Measurements from ENCODE around the gene DAZAP1. TPM values are rescaled to one million over a fixed set of nuclear protein-coding genes. Genes with fewer than 3 reads are reported as not detected.

Gene DAZAP1
- total RNA-seq, 5 donors from 2014 or later (not counting 1 experiment from before 2014, with no cell fraction given) = 153 to 170 (median 161) TPM

DNA sequence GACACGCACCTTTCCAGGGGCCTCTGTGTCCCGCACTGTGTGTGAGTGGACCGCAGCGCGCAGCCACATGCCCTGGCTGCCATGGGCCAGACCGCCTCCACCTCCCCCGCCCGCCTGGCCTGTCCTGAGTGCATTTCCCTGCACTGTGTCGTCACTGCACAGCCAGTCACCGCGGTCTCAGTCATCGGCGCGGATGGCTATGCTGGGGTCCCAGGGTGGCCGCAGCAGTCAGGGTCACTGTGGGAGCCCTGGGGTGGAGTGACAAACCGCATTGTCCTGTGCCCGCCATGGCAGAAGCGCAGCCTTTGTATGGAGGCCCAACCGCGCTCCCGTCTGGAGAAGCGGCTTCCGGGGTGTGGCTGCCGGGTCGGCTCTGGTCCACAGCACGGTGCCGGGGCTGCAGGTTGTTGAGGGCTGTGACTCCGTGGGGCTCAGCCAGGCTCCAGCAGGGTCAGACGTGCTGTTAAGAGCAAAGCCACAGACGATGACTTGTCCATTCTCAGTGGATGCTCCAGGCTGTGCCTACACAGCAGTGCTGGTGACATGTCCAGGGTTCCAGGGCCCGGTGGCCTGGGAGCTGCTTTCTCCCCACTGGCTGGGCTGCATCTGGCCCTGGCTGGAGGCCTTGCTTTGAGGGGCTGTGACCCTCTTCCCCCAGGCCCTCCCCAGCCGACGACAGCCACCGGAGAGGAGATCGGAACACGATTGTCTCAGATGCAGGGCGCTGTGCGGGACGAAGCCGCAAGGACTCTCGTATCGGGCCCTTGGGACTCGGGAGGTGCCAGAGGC is 30.0 kb upstream of the DAZAP1 start:
- no peaks in the 10 kb centered on the region for H3K27me3 Mint-ChIP-seq
- POLR2A ChIA-PET = no interaction called here
- H3K9me3 ChIP-seq = no peaks in the 10 kb centered on the region
- no peak for ATAC-seq (replicated peaks in 1 of 4)
- no peak for DNase-seq
- peaks cover 12% of the 10 kb centered on the region for H3K36me3 Mint-ChIP-seq
- H3K4me3 Mint-ChIP-seq = no peak overlapping the region
- H3K4me3 ChIP-seq (ENCODE audit: control insufficient read depth in 1 of 2, extremely low read depth in 1 of 2, low read length in 1 of 2) = no peak overlapping the region
- H3K36me3 ChIP-seq (ENCODE audit: control insufficient read depth in 2 of 2, extremely low read depth in 1 of 2, insufficient read depth in 1 of 2, low read length in 1 of 2) = peaks cover 18 to 22% of the 10 kb centered on the region in 2 donors
- CTCF ChIA-PET = no interaction called here
- H3K27me3 ChIP-seq (replicated peaks in 1 of 2; ENCODE audit: control insufficient read depth in 2 of 2, extremely low read depth in 1 of 2, insufficient read depth in 2 of 2, low read length in 1 of 2) = no peaks in the 10 kb centered on the region
- no peaks in the 10 kb centered on the region for H3K4me1 ChIP-seq (ENCODE audit: control insufficient read depth in 1 of 2, extremely low read depth in 1 of 2, insufficient read depth in 2 of 2, low read length in 2 of 2)
- WGBS (ENCODE audit: insufficient coverage) = 97% methylated on average over 43 of the region's 43 CpGs
- H3K27ac ChIP-seq (ENCODE audit: low read length) = no peak overlapping the region
- H3K9me3 Mint-ChIP-seq = no peaks in the 10 kb centered on the region
- no peaks in the 10 kb centered on the region for H3K4me1 Mint-ChIP-seq
- H3K27ac Mint-ChIP-seq = no peak overlapping the region

DNA sequence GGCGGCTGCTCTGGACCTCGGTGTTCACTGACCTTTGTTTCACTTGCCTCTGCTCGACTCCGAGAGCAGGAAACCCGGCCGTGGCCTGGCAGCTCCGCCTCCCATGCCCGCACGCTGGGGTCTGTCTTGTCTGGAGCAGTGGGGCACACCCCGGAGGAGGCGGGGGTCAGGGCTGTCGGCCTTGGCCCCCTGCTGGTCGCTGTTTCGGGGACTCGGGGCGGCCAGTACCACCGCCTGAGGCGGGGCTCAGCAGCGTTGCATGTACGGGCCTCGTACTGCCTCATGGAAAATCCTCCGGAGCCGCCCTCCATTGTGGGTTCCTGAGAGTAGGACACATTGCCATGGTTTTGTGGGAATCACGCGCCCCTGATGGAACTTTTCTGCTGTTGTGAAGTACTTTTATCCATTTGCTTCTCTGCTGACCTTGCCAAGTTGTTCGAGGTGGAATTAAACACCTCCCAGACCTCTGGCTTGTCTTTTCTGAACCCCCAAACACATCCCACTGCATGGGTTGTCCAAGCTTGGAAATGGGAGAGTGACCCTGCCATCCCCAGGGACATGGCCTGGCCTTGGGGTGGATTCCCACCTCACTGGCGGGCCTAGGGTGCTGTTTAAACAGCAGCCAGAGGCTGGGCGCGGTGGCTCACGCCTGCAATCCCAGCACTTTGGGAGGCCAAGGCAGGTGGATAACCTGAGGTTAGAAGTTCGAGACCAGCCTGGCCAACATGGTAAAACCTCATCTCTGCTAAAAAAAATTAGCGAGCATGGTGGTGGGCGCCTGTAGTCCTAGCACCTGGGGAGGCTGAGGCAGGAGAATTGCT is 29.2 kb upstream of the DAZAP1 start:
- Mint-ChIP-seq H3K9me3 (no peaks in the 10 kb centered on the region), H3K4me3 (no peak overlapping the region), H3K4me1 (peaks cover 4 to 6% (median 4%) of the 10 kb centered on the region in 3 donors), H3K36me3 (peaks cover 12% of the 10 kb centered on the region), H3K27me3 (no peaks in the 10 kb centered on the region), H3K27ac (no peak overlapping the region)
- CTCF ChIA-PET = no interaction called here
- peaks cover 0 to 6% of the 10 kb centered on the region in 2 experiments for H3K4me1 ChIP-seq (ENCODE audit: control insufficient read depth in 1 of 2, extremely low read depth in 1 of 2, insufficient read depth in 2 of 2, low read length in 2 of 2)
- no peak overlapping the region for H3K27ac ChIP-seq (ENCODE audit: low read length)
- H3K27me3 ChIP-seq (replicated peaks in 1 of 2; ENCODE audit: control insufficient read depth in 2 of 2, extremely low read depth in 1 of 2, insufficient read depth in 2 of 2, low read length in 1 of 2) = no peaks in the 10 kb centered on the region
- ATAC-seq (replicated peaks in 1 of 4) = no peak
- no peak for DNase-seq
- H3K4me3 ChIP-seq (ENCODE audit: control insufficient read depth in 1 of 2, extremely low read depth in 1 of 2, low read length in 1 of 2) = no peak overlapping the region
- H3K36me3 ChIP-seq (ENCODE audit: control insufficient read depth in 2 of 2, extremely low read depth in 1 of 2, insufficient read depth in 1 of 2, low read length in 1 of 2) = peaks cover 13 to 18% of the 10 kb centered on the region in 2 donors
- WGBS (ENCODE audit: insufficient coverage) = 90% methylated on average over 31 of the region's 33 CpGs
- no peaks in the 10 kb centered on the region for H3K9me3 ChIP-seq
- POLR2A ChIA-PET = no interaction called here

DNA sequence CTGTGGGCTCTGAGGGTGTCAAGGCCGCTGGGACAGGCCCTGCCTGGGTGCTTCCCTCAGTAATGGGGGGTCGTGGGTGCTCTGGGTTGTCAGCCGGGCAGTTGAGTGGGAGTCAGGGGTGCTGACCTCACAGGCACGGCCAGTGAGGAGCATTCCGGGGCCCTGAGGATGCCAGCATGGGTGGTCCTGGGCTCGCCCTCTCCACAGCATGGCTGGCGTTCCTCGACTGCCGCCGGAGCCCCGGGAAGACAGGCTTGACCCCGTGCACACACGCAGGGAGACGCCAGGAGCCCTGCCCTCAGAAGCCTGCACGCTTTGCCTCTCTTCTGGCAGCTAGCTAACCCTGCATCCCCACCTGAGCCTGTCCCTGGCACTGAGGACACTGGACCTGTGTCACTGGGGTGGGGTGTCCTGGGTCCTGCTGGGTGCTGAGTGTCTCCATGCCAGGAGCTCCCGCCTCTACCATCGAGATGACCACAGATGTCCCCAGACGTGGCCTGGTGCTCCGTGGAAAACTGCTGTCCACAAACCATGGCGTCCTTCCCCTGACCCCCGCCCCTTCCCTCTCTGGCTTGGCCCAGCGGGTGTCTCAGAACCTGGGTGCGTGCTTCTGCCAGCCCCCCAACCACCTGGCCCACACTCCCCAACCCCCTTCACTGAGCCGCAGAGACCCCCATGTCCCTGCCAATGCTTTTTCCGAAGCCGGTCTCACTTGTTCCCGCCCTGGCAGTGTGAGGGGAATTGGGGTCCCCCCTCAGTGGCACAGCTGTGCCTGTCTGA is 28.1 kb upstream of the DAZAP1 start:
- ChIA-PET POLR2A (no interaction called here), CTCF (no interaction called here)
- Histone ChIP-seq H3K36me3 (ENCODE audit: control insufficient read depth in 2 of 2, extremely low read depth in 1 of 2, insufficient read depth in 1 of 2, low read length in 1 of 2) (peaks cover 2 to 10% of the 10 kb centered on the region in 2 donors), H3K4me3 (ENCODE audit: control insufficient read depth in 1 of 2, extremely low read depth in 1 of 2, low read length in 1 of 2) (no peak overlapping the region), H3K9me3 (no peaks in the 10 kb centered on the region), H3K27me3 (replicated peaks in 1 of 2; ENCODE audit: control insufficient read depth in 2 of 2, extremely low read depth in 1 of 2, insufficient read depth in 2 of 2, low read length in 1 of 2) (no peaks in the 10 kb centered on the region), H3K27ac (ENCODE audit: low read length) (no peak overlapping the region), H3K4me1 (ENCODE audit: control insufficient read depth in 1 of 2, extremely low read depth in 1 of 2, insufficient read depth in 2 of 2, low read length in 2 of 2) (peaks cover under 1 to 10% of the 10 kb centered on the region in 2 experiments)
- H3K9me3 Mint-ChIP-seq = no peaks in the 10 kb centered on the region
- DNase-seq (no peak), ATAC-seq (replicated peaks in 1 of 4) (no peak)
- 92% methylated on average over 21 of the region's 27 CpGs for WGBS (ENCODE audit: insufficient coverage)
- peaks cover 10% of the 10 kb centered on the region for H3K36me3 Mint-ChIP-seq
- peaks cover 0 to 5% of the 10 kb centered on the region in 2 donors for H3K27me3 Mint-ChIP-seq
- H3K27ac Mint-ChIP-seq = no peak overlapping the region
- peaks cover 7 to 14% (median 11%) of the 10 kb centered on the region in 3 donors for H3K4me1 Mint-ChIP-seq
- no peak overlapping the region for H3K4me3 Mint-ChIP-seq

DNA sequence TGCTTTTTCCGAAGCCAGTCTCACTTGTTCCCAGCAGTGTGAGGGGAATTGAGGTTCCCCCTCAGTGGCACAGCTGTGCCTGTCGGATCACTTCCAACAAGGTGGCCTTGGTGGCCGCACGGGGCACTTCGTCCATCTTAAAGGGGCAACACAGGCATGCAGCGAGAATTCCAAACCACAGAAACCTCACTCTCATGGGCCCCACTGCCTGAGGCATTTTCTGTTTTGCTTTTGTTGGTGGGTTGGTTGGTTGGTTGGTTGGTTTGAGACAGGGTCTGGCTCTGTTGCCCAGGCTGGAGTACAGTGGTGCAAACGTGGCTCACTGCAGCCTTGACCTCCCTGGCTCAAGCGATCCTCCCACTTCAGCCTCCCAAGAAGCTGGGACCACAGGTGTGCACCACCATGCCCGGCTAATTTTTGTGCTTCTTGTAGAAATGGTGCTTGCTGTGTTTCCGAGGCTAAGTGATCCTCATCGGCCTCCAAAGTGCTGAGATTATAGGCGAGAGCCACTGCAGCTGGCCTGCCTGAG is 27.4 kb upstream of the DAZAP1 start:
- WGBS (ENCODE audit: insufficient coverage) = 88% methylated on average over 4 of the region's 12 CpGs
- ATAC-seq (replicated peaks in 1 of 4) (no peak), DNase-seq (no peak)
- Mint-ChIP-seq H3K36me3 (peaks cover 8% of the 10 kb centered on the region), H3K4me3 (no peak overlapping the region), H3K9me3 (no peaks in the 10 kb centered on the region), H3K4me1 (peaks cover 13 to 20% (median 17%) of the 10 kb centered on the region in 3 donors), H3K27me3 (peaks cover 0 to 5% of the 10 kb centered on the region in 2 donors), H3K27ac (no peak overlapping the region)
- Histone ChIP-seq H3K27ac (ENCODE audit: low read length) (no peak overlapping the region), H3K36me3 (ENCODE audit: control insufficient read depth in 2 of 2, extremely low read depth in 1 of 2, insufficient read depth in 1 of 2, low read length in 1 of 2) (peaks cover 0 to 9% of the 10 kb centered on the region in 2 donors), H3K4me3 (ENCODE audit: control insufficient read depth in 1 of 2, extremely low read depth in 1 of 2, low read length in 1 of 2) (no peak overlapping the region), H3K4me1 (ENCODE audit: control insufficient read depth in 1 of 2, extremely low read depth in 1 of 2, insufficient read depth in 2 of 2, low read length in 2 of 2) (peaks cover 8 to 17% of the 10 kb centered on the region in 2 experiments), H3K27me3 (replicated peaks in 1 of 2; ENCODE audit: control insufficient read depth in 2 of 2, extremely low read depth in 1 of 2, insufficient read depth in 2 of 2, low read length in 1 of 2) (no peaks in the 10 kb centered on the region), H3K9me3 (no peaks in the 10 kb centered on the region)
- ChIA-PET POLR2A (no interaction called here), CTCF (interaction anchor here in 1 of 2 donors (0.5 kb wide), 1 partner anchor 862 kb away, joined by 6 read pairs; no protein-coding TSS in a partner anchor)

DNA sequence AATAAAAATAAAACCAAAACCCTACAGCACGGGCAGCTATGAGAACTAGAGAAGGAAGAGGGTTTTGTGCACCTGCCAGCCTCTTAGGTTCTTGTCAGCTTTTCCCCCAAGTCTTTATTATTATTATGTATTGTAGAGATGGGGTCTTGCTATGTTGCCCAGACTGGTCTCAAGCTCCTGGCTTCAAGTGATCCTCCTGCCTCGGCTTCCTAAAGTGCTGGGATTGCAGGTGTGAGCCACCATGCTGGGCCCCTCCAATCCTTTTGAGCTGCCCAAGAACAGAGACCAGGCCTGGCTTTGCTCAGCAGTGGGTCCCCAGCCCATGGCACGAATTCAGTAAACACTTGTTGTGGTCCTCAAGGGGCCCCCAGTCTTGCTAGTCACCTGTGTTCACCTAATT is 25.1 kb upstream of the DAZAP1 start:
- CTCF ChIA-PET = no interaction called here
- Mint-ChIP-seq H3K4me1 (peaks cover 17 to 25% (median 24%) of the 10 kb centered on the region in 3 donors), H3K27ac (no peak overlapping the region)

More for the DNA sequence above, 25.1 kb upstream of the DAZAP1 start:
- POLR2A ChIA-PET = interaction anchor here in 1 of 2 donors (0.7 kb wide), 1 partner anchor 9 kb away, joined by 4 read pairs; no protein-coding TSS in a partner anchor
- Histone ChIP-seq H3K4me1 (ENCODE audit: control insufficient read depth in 1 of 2, extremely low read depth in 1 of 2, insufficient read depth in 2 of 2, low read length in 2 of 2) (peaks cover 8 to 26% of the 10 kb centered on the region in 2 experiments), H3K4me3 (ENCODE audit: control insufficient read depth in 1 of 2, extremely low read depth in 1 of 2, low read length in 1 of 2) (no peak overlapping the region), H3K27me3 (replicated peaks in 1 of 2; ENCODE audit: control insufficient read depth in 2 of 2, extremely low read depth in 1 of 2, insufficient read depth in 2 of 2, low read length in 1 of 2) (no peaks in the 10 kb centered on the region), H3K27ac (ENCODE audit: low read length) (no peak overlapping the region), H3K36me3 (ENCODE audit: control insufficient read depth in 2 of 2, extremely low read depth in 1 of 2, insufficient read depth in 1 of 2, low read length in 1 of 2) (peaks cover 3 to 6% of the 10 kb centered on the region in 2 donors), H3K9me3 (no peaks in the 10 kb centered on the region)
- Mint-ChIP-seq H3K4me3 (no peak overlapping the region), H3K36me3 (peaks cover 3% of the 10 kb centered on the region), H3K27me3 (peaks cover 0 to 5% of the 10 kb centered on the region in 2 donors), H3K9me3 (no peaks in the 10 kb centered on the region)
- 100% methylated on average over 2 of the region's 3 CpGs for WGBS (ENCODE audit: insufficient coverage)
- ATAC-seq (replicated peaks in 1 of 4) = no peak
- DNase-seq = no peak

Data from T-cell (primary cell).